Stimulated activated CD8-positive, alpha-beta memory T cell treated with anti-CD3 and anti-CD28 coated beads, Interleukin-15, amount 100 ng/mL, for 1 hour (primary cell): ENCODE data around the gene TOMM7.
A peak's percentile ranks its signal among the peaks of the same experiment; 100 is the strongest.
"Not testable (repeated sequence)": the region's sequence is repeated elsewhere in the genome, so short reads cannot be mapped to it uniquely, and the experiment has no call there.

ENCODE experiments used
- DNase-seq: peaks from one replicate; pipeline ENCODE4 v3.0.0-alpha.2; 2020; ENCODE audit warnings: low read depth

TOMM7 gene

DNA sequence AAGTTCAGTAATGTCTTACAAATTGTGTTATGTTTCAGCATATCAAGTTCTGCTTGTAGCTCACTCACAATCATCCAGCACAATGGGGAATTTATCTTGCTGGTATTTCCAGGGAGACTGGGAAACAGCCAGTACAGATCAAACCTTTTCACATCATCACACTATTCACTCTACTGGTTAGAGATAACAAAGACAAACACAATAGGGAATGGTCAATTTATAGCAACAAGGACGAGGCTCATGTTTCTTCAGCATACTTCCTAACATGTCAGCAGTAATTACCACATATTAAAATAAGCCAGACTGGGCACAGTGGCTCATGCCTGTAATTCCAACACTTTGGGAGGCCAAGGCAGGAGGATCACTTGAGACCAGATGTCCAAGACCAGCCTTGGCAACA lies 38.3 kb downstream of the TOMM7 start:
- DNase-seq: no peak

- DNase-seq: no peak
Observed at GRCh38 chr7:22783421-22783820, 39.2 kb downstream of the TOMM7 start.

GRCh38 chr7:22782616-22783232 lies 39.9 kb downstream of the TOMM7 start:
- peak; percentile 48 for DNase-seq

DNA sequence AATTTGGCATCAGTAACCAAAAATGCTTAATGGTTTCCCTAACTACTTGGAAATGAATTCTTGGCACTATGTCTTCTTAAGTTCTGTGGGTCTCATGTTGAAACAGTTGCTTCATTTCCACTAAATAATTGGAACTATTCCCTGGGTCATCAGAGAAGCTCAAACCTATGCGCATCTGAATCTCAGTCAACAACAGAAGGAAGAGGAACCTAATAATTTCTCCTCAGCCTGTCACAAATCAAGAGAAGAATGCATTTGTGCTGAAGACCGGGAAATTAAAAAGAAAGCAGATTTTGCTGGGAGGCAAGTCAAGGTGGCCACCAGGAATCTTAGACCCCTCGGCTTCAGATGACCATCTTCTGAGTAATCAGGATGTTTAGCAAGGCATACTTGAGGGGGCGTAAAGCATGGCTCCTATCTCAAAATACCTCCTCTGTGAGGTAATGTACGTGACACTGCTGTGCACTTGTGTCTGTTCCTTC lies 41.4 kb downstream of the TOMM7 start:
- no peak for DNase-seq

- DNase-seq: not testable (repeated sequence)
Observed at GRCh38 chr7:22779730-22780323, 42.8 kb downstream of the TOMM7 start.

DNA sequence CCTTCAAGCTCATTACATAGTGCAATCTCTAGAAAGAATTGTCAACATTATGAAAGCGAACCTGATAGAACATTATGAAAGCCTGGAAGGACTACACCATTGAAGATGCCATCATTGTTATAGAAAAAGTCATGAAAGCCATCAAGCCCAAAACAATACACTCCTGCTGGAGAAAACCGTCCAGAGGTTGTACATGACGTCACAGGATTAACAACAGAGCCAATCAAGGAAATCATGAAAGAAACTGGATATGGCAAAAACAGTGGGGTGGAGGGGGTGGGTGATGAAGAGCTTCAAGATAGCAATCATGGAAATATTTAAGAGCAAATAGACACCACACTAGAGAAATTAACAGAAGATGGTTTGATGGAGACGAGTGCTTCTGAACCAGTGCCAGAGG lies 45.7 kb downstream of the TOMM7 start:
- no peak for DNase-seq

DNA sequence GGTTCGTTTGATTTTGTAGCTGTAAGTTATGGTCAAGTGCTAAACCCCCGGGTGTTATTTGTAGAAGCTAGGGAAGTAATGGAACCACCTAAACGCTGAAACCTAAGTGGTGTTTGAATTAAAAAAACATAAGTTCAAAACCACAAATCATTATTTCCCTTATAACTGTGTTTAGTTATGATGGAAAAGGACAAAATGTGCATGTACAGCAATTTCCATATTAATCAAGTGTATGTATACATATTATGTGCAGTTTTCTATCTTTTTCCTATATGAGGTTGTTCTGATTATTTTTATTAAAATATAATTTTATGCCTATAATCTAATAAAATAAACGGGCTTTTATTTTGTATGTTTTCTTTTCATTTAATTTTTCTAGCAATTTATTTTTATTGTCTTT lies 49.8 kb downstream of the TOMM7 start:
- DNase-seq: no peak

DNA sequence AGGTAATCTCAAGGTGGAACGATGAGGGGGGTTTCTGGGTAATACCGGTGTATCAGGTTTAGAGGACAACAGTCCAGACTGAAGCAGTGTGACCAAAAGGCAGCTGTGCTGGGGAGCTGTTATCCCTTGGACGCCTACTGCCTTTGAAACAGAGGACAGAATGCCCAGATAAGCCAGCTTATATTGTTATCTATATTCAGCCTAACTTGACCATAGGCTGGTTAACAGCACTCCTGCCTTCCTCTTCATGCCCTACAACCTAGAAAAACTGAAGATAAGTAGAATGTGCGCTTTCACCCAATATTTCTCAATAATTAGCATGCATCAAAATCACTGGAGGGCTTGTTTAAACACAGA lies 50.8 kb downstream of the TOMM7 start:
- no peak for DNase-seq

- no peak for DNase-seq
Observed at GRCh38 chr7:22771194-22771871, 51.3 kb downstream of the TOMM7 start.

DNA sequence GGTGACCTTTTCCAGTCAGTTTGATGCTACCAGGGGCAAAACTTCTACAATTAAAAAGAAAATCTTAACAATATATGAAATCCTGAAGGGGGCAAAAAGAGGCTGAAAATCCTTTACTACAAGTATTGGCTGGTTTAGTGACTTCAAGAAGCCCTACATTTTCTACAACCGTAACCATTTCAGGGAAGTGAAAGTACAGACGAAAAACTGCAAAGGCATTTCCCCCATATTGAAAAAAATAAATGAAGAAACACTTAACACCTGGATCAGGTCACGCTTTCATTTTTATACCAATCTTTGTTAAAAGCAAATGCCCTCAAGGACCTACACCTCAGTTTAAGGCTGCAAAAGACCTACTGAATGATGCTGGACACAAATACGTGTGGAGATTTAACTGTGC lies 57.0 kb downstream of the TOMM7 start:
- DNase-seq: no peak
